ENCODE data around the gene NMUR2.

Gene NMUR2

DNA sequence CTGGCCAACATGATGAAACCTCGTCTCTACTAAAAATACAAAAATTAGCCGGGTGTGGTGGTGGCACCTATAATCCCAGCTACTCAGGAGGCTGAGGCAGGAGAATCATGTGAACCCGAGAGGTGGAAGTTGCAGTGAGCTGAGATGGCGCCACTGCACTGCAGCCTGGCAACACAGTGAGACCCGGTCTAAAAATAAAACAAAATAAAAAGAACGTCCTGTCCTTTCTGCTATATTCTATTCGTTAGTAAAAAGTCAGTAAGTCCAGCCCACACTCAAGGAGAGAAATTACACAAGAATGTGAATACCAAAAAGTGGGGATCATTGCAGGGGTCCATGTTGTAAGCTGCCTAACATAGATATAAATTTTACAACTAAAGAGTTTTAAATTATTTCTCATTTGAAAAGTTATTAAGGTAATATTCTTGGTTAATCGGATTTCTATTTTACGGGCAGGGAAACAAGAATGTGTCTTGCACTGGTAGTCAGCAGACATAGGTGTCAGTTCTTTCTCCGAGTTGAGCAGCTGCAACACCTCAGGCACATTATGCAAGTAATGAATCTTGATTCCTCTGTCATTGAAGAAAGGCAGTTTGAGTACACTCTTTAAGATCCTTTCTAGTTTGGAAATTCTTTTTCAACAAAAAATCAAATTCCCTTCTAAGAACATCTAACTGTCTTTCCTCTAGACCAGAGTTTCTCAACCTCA, 24.5 kb downstream of the NMUR2 start:
- Mint-ChIP-seq H3K9me3 (peaks cover 6% of the 10 kb centered on the region), H3K27ac (no peak overlapping the region), H3K36me3 (no peaks in the 10 kb centered on the region), H3K27me3 (peaks cover 5% of the 10 kb centered on the region), H3K4me3 (no peak overlapping the region), H3K4me1 (no peaks in the 10 kb centered on the region)

- Mint-ChIP-seq H3K27me3 (peaks cover 6% of the 10 kb centered on the region), H3K36me3 (no peaks in the 10 kb centered on the region), H3K4me1 (no peaks in the 10 kb centered on the region), H3K9me3 (peaks cover 4% of the 10 kb centered on the region), H3K4me3 (no peak overlapping the region), H3K27ac (no peak overlapping the region)
Observed at GRCh38 chr5:152379331-152379730, 25.7 kb downstream of the NMUR2 start.

DNA sequence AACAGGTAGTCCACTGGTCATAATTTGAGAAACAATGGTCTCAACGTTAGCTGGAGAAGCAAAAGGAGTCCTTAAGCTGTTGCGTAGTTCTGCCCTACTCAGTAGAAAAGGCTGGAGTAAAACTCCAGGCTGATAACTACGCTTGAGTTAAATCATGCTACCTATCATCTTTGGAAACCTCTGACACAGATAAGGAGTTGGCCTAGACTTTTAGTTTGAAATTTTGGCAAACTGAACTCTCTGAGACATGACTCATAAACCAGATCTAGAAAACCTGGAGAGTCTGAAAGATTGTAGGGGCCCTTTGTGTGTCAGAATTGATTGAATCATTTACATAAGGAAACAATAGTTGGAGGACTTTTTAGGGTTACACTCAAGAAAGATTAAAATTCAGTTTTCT, 26.3 kb downstream of the NMUR2 start:
- no peak overlapping the region for H3K4me3 Mint-ChIP-seq
- H3K36me3 Mint-ChIP-seq: no peaks in the 10 kb centered on the region
- H3K4me1 Mint-ChIP-seq: no peaks in the 10 kb centered on the region
- H3K27me3 Mint-ChIP-seq: peaks cover 5% of the 10 kb centered on the region
- no peak overlapping the region for H3K27ac Mint-ChIP-seq
- no peaks in the 10 kb centered on the region for H3K9me3 Mint-ChIP-seq

DNA sequence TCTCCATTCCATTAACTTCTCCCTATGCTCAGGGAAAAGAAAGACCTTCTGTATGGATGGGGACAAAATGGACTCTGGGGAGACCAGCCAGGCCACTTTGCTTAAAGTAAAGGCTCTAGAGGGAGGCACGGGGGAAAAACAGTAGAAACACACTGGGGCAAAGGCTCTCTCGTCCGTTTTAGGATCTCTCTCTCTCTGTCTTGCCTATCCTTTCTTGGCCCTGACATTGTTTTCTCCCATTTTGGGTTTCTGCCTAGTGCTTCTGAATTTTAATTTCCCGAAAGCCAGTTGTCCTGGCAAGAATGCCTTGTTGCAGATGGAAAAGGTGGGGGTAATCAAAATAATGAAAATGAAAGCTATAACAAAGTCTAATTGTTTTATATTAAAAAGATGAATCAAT, 28.2 kb downstream of the NMUR2 start:
- Mint-ChIP-seq H3K4me1 (no peaks in the 10 kb centered on the region), H3K27ac (no peak overlapping the region)

GRCh38 chr5:152374711-152375275, 30.3 kb downstream of the NMUR2 start:
- Mint-ChIP-seq H3K4me1 (no peaks in the 10 kb centered on the region), H3K36me3 (no peaks in the 10 kb centered on the region)

More for the DNA sequence above, 28.2 kb downstream of the NMUR2 start:
- Mint-ChIP-seq H3K36me3 (no peaks in the 10 kb centered on the region), H3K9me3 (no peaks in the 10 kb centered on the region), H3K27me3 (peaks cover 5% of the 10 kb centered on the region), H3K4me3 (no peak overlapping the region)

GRCh38 chr5:152372875-152373274, 32.2 kb downstream of the NMUR2 start:
- H3K36me3 Mint-ChIP-seq: no peaks in the 10 kb centered on the region
- H3K4me1 Mint-ChIP-seq: no peaks in the 10 kb centered on the region
- H3K27ac Mint-ChIP-seq: no peak overlapping the region
- H3K27me3 Mint-ChIP-seq: peaks cover 5% of the 10 kb centered on the region
- H3K9me3 Mint-ChIP-seq: no peaks in the 10 kb centered on the region
- H3K4me3 Mint-ChIP-seq: no peak overlapping the region

More at GRCh38 chr5:152374711-152375275, 30.3 kb downstream of the NMUR2 start:
- Mint-ChIP-seq H3K27ac (no peak overlapping the region), H3K4me3 (no peak overlapping the region), H3K27me3 (peaks cover 5% of the 10 kb centered on the region), H3K9me3 (no peaks in the 10 kb centered on the region)

- no peak overlapping the region for H3K27ac Mint-ChIP-seq
- no peaks in the 10 kb centered on the region for H3K27me3 Mint-ChIP-seq
- no peaks in the 10 kb centered on the region for H3K36me3 Mint-ChIP-seq
- H3K4me3 Mint-ChIP-seq: no peak overlapping the region
- H3K9me3 Mint-ChIP-seq: no peaks in the 10 kb centered on the region
- no peaks in the 10 kb centered on the region for H3K4me1 Mint-ChIP-seq
Observed at GRCh38 chr5:152369298-152369697, 35.8 kb downstream of the NMUR2 start.

DNA sequence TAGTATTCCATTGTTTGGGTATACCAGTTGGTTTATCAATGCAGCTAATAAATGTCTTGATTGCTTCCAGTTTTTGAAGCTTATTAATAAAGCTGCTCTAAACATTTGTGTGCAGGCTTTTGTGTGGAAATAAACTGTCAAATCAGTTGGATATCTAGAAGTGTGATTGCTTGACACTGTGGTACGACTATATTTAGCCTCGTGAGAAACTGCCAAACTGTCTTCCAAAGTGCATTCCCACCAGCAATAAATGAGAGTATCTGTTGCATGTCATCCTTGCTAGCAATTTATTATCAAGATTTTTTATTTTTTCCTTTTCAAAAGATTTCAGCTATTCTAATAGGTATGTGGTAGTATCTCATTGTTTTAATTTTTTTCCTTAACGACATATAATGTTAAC, 37.5 kb downstream of the NMUR2 start:
- H3K4me1 Mint-ChIP-seq: no peaks in the 10 kb centered on the region
- H3K27ac Mint-ChIP-seq: no peak overlapping the region
- no peak overlapping the region for H3K4me3 Mint-ChIP-seq
- H3K9me3 Mint-ChIP-seq: peaks cover 4% of the 10 kb centered on the region
- H3K27me3 Mint-ChIP-seq: no peaks in the 10 kb centered on the region
- H3K36me3 Mint-ChIP-seq: no peaks in the 10 kb centered on the region

- no peaks in the 10 kb centered on the region for H3K4me1 Mint-ChIP-seq
- no peak overlapping the region for H3K27ac Mint-ChIP-seq
- no peaks in the 10 kb centered on the region for H3K27me3 Mint-ChIP-seq
- H3K9me3 Mint-ChIP-seq: peaks cover 4% of the 10 kb centered on the region
- no peak overlapping the region for H3K4me3 Mint-ChIP-seq
- H3K36me3 Mint-ChIP-seq: no peaks in the 10 kb centered on the region
Observed at GRCh38 chr5:152366716-152367115, 38.4 kb downstream of the NMUR2 start.

DNA sequence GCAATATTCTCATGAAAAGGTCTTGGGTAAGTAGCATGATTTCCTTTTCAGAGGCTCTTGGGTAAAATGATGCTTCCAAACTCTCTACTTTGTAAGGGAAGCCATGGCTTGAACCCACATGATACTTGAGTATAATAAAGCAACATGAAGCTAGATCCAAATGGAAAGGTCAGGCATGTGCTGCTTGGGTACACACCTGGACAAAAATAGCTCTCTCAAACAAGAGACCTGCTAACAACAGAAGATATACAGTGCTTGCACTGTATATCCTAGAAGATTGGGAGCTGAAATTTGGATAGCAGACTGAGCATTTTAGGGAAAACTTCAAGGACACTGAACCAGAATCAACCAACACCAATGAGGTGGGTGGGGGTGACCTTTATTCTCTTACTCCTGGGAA, 40.2 kb downstream of the NMUR2 start:
- Mint-ChIP-seq H3K27ac (no peak overlapping the region), H3K36me3 (no peaks in the 10 kb centered on the region), H3K4me1 (no peaks in the 10 kb centered on the region), H3K27me3 (peaks cover 3% of the 10 kb centered on the region), H3K9me3 (peaks cover 4% of the 10 kb centered on the region), H3K4me3 (no peak overlapping the region)

DNA sequence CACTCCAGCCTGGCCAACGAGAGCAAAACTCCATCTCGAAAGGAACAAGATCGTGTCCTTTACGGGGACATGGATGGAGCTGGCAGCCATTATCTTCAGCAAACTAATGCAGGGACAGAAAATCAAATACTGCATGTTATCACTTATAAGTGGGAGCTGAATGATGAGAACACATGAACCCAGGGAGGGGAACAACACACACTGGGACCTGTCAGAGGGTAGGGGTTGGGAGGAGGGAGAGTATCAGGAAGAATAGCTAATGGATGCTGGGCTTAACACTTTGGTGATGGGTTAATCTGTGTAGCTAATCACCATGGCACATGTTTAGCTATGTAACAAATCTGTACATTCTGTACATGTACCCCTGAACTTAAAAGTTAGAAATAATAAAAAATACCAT, 40.9 kb downstream of the NMUR2 start:
- Mint-ChIP-seq H3K9me3 (peaks cover 4% of the 10 kb centered on the region), H3K27me3 (peaks cover 3% of the 10 kb centered on the region), H3K36me3 (no peaks in the 10 kb centered on the region), H3K27ac (no peak overlapping the region), H3K4me1 (no peaks in the 10 kb centered on the region), H3K4me3 (no peak overlapping the region)

DNA sequence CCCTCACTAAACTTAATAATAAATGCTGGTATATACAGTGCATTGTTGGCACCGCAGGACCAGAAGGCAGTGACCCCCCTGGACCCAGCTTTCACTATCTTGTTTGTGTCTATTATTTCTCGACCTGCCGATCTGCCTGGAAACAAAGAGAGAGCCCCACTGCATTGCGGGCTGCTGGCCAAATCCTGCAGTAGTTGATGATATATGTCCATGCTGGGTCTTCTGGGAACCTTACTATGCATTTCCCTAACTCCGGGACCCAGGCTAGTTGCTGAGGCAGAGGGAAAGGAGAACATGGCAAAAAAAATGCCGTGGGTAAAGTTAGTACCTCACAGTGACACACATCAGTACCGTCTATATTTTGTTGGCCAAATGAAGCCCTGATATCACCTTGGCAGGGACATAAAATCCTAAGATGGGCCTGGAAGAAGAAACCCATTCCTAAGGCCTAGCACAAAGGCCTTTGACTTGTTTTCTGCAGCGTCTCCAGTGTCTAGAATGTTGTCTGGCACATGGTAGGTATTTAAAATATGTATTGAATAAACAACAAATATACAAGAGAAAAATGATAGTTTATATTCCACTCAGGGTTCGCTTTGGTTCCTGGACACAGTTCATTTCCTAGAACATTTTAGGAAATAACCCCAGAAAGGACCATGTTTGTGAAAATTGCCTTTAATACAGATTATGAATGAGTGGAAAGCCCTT, 46.1 kb downstream of the NMUR2 start:
- H3K4me1 Mint-ChIP-seq: no peaks in the 10 kb centered on the region
- peaks cover 2% of the 10 kb centered on the region for H3K36me3 Mint-ChIP-seq
- peaks cover 4% of the 10 kb centered on the region for H3K9me3 Mint-ChIP-seq
- no peak overlapping the region for H3K27ac Mint-ChIP-seq
- no peak overlapping the region for H3K4me3 Mint-ChIP-seq
- peaks cover 12% of the 10 kb centered on the region for H3K27me3 Mint-ChIP-seq

DNA sequence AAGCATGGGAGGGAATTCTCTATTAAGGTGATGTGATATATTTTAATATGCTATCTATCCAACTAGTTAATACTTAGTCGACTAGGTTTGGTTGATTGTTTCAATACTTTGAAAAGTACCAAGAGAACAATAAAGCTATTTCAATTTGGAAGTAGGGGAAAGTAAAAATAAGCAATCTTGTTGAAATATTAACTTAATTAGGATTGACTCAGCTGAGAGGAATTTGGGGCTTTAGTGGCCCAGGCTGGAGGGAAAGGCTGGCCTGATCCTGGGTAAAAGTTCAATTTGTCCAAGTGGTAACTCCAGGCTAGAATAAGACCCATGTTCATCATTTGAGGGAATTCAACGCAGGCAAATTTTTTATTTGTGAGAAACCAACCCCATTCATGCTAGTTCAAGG, 48.6 kb downstream of the NMUR2 start:
- Mint-ChIP-seq H3K9me3 (no peaks in the 10 kb centered on the region), H3K4me3 (no peak overlapping the region), H3K4me1 (no peaks in the 10 kb centered on the region), H3K27me3 (peaks cover 12% of the 10 kb centered on the region), H3K36me3 (peaks cover 2% of the 10 kb centered on the region), H3K27ac (no peak overlapping the region)

DNA sequence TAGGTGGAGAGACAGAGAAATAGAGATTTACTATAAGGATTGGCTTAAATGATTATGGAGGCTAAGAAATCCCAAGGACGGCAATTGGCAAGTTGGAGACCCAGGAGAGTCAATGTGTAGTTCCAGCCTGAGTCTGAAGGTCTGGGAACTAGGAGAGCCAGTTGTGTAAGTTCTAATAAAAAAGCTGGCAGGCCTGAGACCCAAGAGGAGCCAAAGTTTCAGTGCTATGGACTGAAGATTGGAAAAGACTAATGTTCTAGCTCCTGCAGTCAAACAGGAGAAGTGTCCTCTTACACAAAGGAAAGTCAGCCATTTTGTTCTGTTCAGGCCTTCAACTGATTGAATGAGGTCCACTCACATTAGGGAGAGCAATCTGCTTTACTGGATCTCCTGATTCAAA, 50.0 kb downstream of the NMUR2 start:
- Mint-ChIP-seq H3K4me1 (no peaks in the 10 kb centered on the region), H3K27me3 (peaks cover 11% of the 10 kb centered on the region), H3K27ac (no peak overlapping the region), H3K9me3 (no peaks in the 10 kb centered on the region), H3K4me3 (no peak overlapping the region), H3K36me3 (peaks cover 2% of the 10 kb centered on the region)

- Mint-ChIP-seq H3K4me3 (no peak overlapping the region), H3K36me3 (no peaks in the 10 kb centered on the region), H3K4me1 (no peaks in the 10 kb centered on the region), H3K9me3 (no peaks in the 10 kb centered on the region), H3K27ac (no peak overlapping the region), H3K27me3 (peaks cover 6% of the 10 kb centered on the region)
Observed at GRCh38 chr5:152353001-152353400, 52.1 kb downstream of the NMUR2 start.
